ENCODE data around the gene TTLL1.

TTLL1 gene

GRCh38 chr22:43009444-43009843, 79.7 kb downstream of the TTLL1 start:
- Histone ChIP-seq H3K79me2 (ENCODE audit: control insufficient read depth, low read length) (peaks cover 100% of the 10 kb centered on the region), H3K27me3 (ENCODE audit: control insufficient read depth, low read length) (no peaks in the 10 kb centered on the region), H3K4me1 (ENCODE audit: control insufficient read depth, low read length) (peaks cover 29% of the 10 kb centered on the region), H3K9me3 (ENCODE audit: control insufficient read depth, insufficient read depth, low read length) (no peaks in the 10 kb centered on the region), H3K4me2 (ENCODE audit: low read length) (no peak overlapping the region), H3K36me3 (ENCODE audit: control insufficient read depth, low read length) (peaks cover 4% of the 10 kb centered on the region; the same call in 1 of the 2 replicates), H3K27ac (ENCODE audit: low read depth, low read length) (no peak overlapping the region), H4K20me1 (ENCODE audit: control insufficient read depth, insufficient read depth, low read depth, low read length) (peaks cover 16% of the 10 kb centered on the region; the same call in 1 of the 2 replicates), H3F3A (ENCODE audit: control insufficient read depth, insufficient read depth) (no peaks in the 10 kb centered on the region), H3K9me2 (replicated peaks; ENCODE audit: control insufficient read depth, low read length) (no peaks in the 10 kb centered on the region), H3K4me3 (ENCODE audit: low read length) (no peak overlapping the region)
- TF ChIP-seq CTCF (IDR thresholded peaks at IDR 0.05; ENCODE audit: low read depth, low read length, poor library complexity, severe bottlenecking), result no peak
- no peak for TF ChIP-seq EZH2phosphoT487 (IDR thresholded peaks at IDR 0.05; ENCODE audit: borderline replicate concordance, low read length)

GRCh38 chr22:43008921-43009320, 80.3 kb downstream of the TTLL1 start:
- Histone ChIP-seq H3K4me1 (ENCODE audit: control insufficient read depth, low read length) (peaks cover 28% of the 10 kb centered on the region), H3K9me2 (replicated peaks; ENCODE audit: control insufficient read depth, low read length) (no peaks in the 10 kb centered on the region), H4K20me1 (ENCODE audit: control insufficient read depth, insufficient read depth, low read depth, low read length) (peaks cover 16% of the 10 kb centered on the region; the same call in 1 of the 2 replicates), H3K36me3 (ENCODE audit: control insufficient read depth, low read length) (peaks cover 4% of the 10 kb centered on the region; the same call in 1 of the 2 replicates), H3K79me2 (ENCODE audit: control insufficient read depth, low read length) (peaks cover 100% of the 10 kb centered on the region), H3K27me3 (ENCODE audit: control insufficient read depth, low read length) (no peaks in the 10 kb centered on the region), H3K9me3 (ENCODE audit: control insufficient read depth, insufficient read depth, low read length) (no peaks in the 10 kb centered on the region), H3K27ac (ENCODE audit: low read depth, low read length) (no peak overlapping the region), H3K4me3 (ENCODE audit: low read length) (no peak overlapping the region), H3F3A (ENCODE audit: control insufficient read depth, insufficient read depth) (no peaks in the 10 kb centered on the region), H3K4me2 (ENCODE audit: low read length) (no peak overlapping the region)
- TF ChIP-seq CTCF (IDR thresholded peaks at IDR 0.05; ENCODE audit: low read depth, low read length, poor library complexity, severe bottlenecking) (no peak), EZH2phosphoT487 (IDR thresholded peaks at IDR 0.05; ENCODE audit: borderline replicate concordance, low read length) (no peak)

- Histone ChIP-seq H3K4me3 (ENCODE audit: low read length) (no peak overlapping the region), H3K4me2 (ENCODE audit: low read length) (no peak overlapping the region), H4K20me1 (ENCODE audit: control insufficient read depth, insufficient read depth, low read depth, low read length) (peaks cover 14% of the 10 kb centered on the region; the same call in 1 of the 2 replicates), H3K9me2 (replicated peaks; ENCODE audit: control insufficient read depth, low read length) (no peaks in the 10 kb centered on the region), H3K27me3 (ENCODE audit: control insufficient read depth, low read length) (no peaks in the 10 kb centered on the region), H3K4me1 (ENCODE audit: control insufficient read depth, low read length) (peaks cover 23% of the 10 kb centered on the region), H3K79me2 (ENCODE audit: control insufficient read depth, low read length) (peaks cover 100% of the 10 kb centered on the region), H3K9me3 (ENCODE audit: control insufficient read depth, insufficient read depth, low read length) (no peaks in the 10 kb centered on the region), H3K27ac (ENCODE audit: low read depth, low read length) (no peak overlapping the region), H3F3A (ENCODE audit: control insufficient read depth, insufficient read depth) (no peaks in the 10 kb centered on the region), H3K36me3 (ENCODE audit: control insufficient read depth, low read length) (peaks cover 4% of the 10 kb centered on the region; the same call in 1 of the 2 replicates)
- TF ChIP-seq CTCF (IDR thresholded peaks at IDR 0.05; ENCODE audit: low read depth, low read length, poor library complexity, severe bottlenecking) (no peak), EZH2phosphoT487 (IDR thresholded peaks at IDR 0.05; ENCODE audit: borderline replicate concordance, low read length) (no peak)
Measured at GRCh38 chr22:43008509-43008908, 80.7 kb downstream of the TTLL1 start.

Data from DOHH2 (cell line).